ENCODE measurements around the gene SH3BP2.

The SH3BP2 gene

DNA sequence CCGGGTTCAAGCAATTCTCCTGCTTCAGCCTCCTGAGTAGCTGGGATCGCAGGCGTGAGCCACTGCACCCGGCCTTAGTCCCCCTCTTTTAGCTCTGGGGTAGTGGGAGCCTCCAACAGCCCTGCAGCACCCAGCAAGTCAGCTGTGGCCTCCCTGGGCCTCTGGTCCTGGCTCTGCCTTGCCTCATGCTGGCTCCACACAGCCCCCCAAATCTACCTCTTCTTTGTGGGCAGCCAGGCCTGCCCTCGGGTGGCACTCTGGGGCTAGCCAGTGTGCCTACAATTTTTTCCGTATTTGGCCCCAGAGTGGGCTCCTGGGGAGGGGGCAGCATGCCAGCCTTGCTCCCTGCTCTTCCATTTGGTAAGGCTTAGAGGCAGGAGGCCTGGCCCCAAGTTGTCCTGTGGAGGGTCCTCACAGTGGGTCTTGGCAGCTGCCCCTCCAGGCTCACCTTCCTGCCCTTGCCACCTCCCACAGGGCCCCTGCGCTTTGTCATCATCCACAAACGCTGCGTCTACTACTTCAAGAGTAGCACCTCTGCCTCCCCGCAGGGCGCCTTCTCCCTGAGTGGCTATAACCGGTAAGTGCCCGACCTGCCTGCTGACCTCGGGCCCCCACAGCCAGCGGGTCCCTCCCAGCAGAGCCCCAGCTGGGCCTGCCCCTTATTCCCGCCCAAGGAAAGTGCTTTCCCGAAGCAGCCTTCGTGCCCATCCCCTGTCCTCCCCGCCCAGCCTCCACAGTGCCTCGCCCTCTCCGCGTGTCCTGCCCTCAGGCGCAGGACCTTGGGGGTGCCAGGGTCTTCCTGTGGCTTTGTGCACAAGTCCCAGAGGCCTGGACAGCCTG lies 29.8 kb downstream of the SH3BP2 start:
- DNase-seq = no peak

DNA sequence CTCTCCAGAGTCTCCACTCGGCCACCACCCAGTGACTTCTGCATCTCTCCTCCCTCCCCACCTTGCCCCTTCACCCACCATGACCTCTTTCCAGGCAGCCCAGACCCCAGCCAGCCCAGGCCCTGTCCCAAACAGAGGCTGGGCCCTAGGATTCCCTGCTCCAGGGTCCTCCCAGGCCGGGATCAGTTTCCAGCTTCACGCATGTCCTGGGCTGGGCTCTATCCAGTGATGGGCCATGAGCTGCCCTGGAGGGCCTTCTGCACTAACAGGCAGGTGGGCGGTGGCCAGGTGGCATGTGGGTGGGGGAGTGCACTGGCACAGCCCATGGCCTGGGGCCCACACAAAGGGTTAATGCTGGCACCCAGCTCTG lies 30.4 kb downstream of the SH3BP2 start:
- no peak for DNase-seq

DNA sequence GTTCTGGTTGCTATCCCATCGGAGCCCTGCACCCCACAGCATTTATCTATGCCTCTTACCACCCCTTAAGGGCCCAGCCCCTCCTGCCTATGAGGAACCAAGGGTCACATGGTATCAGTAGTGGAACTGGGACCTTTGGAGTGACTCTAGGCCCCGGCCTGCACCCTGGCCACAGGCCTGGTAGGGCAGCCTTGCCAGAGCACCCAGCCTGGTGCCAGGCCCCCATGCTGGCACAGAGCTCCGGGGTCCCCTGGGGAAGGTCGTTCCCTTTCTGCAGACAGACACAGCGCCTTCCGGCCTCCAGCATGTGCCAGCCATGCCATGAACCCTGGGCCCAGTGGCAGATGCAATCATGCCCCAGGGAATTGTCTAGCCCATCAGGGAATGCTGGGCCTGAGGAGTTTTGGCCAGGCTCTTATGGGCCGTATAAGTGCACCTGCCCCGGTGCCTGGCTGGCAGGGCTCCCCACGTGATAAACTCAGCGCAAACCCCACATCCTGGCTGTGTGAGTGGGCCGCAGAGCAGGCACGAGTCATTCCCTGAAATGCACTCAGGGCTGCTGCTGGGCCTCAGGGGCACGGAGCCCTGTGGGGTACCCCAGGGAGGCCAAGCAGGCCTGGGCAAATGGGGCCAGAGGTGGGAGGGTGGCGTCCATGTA lies 30.9 kb downstream of the SH3BP2 start:
- DNase-seq = no peak

DNA sequence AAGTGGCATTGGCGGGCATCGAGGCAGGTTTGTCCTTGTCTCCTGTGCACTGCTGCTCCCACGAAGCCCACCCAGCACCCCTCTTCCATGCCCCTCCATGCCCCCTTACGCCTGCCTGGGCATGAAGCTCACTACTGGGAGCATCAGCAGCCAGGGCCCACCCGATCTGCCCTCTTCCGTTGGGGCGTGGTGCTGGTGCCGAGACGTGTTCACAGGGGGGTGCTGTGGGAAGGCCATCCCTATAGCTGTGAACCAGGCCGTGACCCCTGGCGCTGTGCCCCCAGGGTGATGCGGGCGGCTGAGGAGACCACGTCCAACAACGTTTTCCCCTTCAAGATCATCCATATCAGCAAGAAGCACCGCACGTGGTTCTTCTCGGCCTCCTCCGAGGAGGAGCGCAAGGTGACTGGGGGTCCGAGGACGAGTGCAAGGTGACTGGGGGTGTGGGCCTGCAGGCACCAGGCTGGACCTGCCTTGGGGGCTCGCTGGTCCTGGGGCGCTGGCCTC lies 31.5 kb downstream of the SH3BP2 start:
- DNase-seq = no peak

DNA sequence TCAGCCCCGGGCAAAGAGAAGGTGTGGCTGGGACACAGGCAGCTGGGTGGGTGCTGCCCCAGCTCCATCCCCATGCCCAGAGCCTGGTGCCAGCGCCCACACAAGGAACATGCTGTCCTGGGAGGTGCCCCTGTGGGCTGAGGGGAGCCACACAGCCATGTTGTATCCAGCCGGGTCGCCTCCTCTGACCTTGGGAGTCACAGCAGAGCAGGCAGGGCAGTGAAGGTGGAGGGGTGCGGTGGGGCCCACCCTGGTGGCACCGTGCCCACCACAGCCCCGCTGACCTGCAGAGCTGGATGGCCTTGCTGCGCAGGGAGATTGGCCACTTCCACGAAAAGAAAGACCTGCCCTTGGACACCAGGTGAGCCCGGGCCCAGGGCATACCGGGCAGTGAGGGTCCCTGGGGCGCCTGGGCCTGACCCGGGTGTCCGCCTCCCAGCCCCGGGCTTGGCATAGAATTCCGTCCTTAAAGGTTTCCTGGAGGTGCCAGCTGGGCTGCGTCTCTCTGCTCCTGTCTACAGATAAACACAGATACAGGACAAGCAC lies 32.0 kb downstream of the SH3BP2 start:
- DNase-seq = no peak

DNA sequence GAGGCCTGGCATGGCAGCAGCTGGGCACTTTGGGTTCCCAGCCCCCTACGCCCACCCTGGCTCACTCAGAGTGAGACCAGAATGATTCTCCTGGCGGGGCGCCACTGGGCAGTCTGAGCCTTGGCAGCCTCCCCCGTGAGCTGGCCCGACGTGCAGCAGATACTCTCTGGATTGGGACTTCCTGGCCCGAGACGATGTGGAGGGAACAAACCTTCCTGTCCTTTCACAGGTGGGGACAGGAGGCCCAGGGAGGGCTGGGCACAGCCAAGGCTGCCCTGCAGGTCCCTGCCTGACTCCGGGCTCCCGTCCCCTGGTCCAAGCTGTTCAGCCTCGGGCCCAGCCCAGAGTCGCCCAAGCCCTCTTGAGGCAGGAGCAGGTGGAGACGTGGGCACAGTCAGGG lies 32.9 kb downstream of the SH3BP2 start:
- DNase-seq = no peak

DNA sequence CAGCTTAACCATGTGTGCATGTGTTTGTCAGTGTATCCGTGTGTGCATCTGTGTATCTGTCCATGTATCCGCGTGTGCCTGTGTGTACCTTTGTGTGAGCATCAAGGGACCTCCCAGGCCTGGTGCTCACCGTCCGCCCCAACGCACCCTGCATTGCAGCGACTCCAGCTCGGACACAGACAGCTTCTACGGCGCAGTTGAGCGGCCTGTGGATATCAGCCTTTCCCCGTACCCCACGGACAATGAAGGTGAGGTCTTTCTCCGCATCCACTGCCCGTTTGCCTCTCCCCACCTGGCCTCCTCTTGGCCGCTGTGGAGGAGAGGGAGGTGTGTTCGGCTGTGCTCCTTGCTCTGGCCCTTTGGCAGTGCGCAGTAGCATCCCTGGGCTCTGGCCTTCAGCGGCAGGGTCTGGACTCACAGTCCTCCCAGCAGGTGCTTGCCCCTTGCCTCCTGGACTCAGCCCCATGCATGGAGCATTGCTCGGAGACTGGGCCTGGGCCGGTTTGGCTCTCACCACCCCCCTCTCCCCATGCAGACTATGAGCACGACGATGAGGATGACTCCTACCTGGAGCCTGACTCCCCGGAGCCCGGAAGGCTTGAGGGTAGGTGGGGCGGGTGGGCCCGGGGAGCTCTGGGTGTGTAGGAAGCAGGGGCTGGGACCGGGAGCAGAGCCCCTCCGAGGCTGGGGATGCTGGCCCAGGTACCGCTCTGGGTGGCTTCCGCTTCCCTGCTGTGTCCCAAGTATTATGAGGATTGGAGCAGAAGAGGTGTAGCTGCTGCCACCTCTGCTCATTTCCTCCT lies 34.4 kb downstream of the SH3BP2 start:
- DNase-seq = no peak

DNA sequence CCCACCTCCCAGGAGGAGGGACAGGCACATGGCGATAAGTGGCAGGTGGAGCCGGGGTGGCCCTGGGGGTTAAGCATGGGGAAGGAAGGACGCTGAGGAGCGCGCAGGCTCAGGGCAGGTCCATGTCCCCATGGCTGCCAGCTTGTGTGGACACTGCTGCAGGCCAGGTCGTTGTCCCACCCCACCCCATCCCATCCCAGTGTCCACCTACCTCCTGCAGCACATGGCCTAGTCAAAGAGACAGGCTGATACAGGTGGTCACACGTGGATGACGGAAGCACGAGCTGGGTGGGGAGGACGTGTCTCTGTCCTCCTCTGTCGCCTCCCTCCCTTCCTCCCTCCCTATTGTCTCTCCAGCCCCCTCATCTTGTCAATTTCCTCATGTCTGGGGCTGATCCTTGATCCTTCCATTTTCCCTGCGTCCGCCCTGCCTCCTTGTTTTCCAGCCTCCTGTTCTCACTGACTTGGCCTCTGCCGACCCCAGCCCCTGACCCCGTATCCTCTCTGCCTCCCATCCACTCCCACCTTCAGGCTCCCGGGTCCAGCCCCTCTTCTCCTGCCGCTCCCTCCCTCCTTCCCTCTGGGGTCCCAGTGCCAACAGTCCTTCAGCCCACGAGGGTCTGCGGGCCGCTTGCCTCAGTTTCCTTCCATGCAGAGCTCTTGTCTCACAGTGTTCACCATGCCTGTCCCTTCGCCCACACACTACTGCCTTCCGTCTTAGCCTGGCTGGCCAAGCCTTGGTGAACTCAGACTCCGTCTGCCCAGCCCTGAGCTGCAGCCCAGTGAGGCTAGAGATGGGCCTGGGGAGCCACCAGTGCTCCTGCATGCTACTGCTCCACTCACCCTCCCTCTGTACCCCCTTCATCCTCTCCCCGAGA lies 35.2 kb downstream of the SH3BP2 start:
- DNase-seq = no peak

DNA sequence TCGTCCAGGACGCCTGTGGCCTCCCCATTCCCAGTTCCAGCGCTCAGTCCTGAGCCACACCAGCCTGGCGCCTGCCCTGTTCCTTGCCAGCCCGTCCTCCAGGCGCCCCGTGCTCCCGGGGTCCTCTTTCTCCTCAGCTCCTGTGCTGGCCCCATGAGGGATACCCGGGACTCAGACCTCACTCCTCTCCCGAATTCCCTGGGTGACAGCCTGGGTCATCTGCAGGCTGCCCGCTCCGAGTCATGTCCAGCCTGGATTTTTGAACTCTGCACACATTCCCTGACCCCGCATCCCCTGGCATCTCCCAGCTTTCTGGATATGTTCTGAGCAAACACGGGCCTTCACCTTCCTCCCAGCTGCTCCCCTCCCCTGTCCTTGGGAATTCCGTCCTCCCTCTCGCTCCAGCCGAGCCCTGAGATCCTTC lies 35.9 kb downstream of the SH3BP2 start:
- no peak for DNase-seq

DNA sequence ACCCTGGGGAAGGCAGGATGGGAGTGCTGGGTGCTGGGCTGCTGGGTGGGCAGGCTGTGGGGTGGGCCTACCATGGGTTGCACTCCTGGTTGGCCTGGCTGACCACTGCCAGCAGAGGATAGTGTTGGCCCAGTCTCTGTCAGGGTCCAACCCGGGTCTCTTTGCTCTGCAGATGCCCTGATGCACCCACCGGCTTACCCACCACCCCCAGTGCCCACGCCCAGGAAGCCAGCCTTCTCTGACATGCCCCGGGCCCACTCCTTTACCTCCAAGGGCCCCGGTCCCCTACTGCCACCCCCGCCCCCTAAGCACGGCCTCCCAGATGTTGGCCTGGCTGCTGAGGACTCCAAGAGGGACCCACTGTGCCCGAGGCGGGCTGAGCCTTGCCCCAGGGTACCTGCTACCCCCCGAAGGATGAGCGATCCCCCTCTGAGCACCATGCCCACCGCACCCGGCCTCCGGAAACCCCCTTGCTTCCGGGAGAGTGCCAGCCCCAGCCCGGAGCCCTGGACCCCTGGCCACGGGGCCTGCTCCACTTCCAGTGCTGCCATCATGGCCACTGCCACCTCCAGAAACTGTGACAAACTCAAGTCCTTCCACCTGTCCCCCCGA lies 36.5 kb downstream of the SH3BP2 start:
- DNase-seq = no peak

DNA sequence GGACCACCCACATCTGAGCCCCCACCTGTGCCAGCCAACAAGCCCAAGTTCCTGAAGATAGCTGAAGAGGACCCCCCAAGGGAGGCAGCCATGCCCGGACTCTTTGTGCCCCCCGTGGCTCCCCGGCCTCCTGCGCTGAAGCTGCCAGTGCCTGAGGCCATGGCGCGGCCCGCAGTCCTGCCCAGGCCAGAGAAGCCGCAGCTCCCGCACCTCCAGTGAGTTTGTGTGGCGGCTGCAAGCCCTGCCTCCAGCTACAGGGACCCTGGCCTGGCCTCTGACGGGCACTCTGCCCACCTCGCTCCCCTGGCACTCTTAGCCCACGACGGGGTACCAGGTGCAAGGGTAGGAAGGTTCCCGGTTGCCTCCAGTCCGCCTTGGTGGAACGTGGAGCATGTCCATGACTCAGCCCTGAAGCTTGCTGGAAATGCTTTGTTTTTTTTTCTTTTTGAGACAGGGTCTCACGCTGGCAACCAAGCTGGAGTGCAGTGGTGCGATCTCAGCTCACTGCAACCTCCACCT lies 37.1 kb downstream of the SH3BP2 start:
- DNase-seq = peak; percentile 53

DNA sequence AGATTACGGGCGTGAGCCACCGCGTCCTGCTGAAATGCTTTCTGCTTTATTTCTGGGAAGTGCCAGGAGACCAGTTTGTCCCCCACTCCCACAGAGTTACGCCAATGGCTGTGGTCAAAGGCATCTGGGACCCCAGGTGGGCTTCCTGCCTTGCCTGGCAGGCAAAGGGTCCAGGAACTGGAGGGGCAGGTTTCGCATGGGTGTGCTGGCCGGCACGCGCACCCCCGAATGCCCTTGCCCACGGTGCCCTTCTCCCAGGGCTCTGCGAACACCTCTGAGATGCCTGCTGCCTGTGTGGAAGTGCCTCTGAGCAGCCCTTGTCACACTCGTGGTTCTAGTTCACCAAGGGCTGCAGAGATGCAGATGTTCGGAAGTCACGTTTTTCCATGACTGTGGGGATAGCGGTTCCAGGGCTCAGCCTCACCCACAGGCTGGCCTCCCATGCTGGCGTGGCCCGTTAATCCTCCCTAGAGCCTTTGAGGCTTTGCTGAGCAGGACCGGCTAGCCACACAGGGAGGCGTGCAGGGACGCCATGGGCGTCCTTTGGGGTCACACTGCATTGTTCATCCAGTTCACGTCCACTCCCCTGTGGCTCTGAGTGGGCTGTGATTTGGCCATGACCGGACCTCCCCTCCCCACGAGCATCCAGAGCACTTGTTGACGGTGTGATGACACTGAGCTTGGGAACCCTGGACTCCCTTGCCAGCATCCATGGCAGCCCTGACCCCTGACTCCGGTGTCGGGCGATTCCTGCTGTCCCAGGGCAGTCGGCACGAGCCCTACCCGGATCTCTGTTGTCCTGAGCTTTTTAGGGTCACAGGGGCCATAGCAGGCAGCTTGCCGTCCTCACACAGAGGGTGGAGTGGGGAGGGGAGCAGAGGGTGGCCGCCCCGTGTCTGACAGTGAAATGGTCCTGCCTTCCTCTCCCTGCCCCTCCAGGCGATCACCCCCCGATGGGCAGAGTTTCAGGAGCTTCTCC lies 38.0 kb downstream of the SH3BP2 start:
- DNase-seq = peak; percentile 57

DNA sequence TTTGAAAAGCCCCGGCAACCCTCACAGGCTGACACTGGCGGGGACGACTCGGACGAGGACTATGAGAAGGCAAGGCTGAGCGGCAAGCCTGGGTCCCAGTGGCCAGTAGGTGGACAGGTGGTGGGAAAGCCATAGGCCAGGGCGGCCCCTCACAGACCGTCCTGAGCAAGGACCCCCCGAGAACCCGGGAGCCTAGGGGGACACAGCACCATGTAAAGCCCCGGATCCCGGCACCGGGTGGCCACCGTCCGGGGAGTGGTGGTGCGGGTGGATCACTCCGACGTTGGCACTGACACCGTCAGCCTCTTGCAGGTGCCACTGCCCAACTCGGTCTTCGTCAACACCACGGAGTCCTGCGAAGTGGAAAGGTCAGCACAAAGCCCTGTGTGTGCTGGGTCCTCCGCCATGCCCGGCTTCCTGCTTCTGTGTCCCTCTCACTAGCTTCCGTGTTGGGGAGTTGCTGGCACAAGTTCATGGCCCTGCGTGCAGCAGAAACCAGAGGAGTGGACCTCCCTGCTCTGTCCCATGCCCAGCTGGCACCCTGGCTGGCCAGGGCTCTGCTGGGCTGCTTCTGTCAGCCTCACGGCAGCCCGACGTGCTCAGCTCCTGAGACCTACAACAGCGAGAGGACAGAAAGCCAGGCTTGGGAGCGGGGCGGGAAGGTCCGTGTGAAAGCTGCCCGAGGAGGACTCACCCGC lies 38.9 kb downstream of the SH3BP2 start:
- peak; percentile 61 for DNase-seq

DNA sequence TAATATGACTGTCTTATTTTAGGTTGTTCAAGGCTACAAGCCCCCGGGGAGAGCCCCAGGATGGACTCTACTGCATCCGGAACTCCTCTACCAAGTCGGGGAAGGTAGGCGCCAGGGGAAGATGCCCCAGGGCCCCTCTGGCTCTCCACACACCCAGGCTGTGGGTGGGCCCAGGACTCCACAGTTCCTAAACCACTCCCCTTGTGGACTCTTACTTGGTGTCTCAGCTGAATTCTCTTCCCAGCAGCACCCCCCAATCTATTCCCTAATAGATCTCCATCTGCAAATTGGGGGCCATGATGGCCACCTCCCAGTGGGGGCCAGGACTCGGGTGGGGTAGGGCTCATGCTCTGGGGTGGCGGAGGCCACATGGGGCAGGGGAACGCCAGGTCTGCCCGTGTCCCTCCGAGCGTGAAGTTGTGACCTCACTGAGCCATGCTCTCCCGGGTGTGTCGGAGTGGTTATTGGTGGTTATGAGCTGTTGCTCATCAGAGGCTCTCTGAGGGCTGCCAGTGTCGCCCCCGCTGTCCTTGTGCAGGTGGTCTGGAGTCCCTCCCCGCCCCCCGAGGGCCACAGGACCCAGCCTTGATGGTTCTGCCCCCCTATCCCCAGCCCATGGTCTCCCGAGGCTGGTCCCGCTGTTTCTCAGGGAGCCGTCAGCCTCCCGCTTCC lies 39.6 kb downstream of the SH3BP2 start:
- DNase-seq = peak; percentile 55

DNA sequence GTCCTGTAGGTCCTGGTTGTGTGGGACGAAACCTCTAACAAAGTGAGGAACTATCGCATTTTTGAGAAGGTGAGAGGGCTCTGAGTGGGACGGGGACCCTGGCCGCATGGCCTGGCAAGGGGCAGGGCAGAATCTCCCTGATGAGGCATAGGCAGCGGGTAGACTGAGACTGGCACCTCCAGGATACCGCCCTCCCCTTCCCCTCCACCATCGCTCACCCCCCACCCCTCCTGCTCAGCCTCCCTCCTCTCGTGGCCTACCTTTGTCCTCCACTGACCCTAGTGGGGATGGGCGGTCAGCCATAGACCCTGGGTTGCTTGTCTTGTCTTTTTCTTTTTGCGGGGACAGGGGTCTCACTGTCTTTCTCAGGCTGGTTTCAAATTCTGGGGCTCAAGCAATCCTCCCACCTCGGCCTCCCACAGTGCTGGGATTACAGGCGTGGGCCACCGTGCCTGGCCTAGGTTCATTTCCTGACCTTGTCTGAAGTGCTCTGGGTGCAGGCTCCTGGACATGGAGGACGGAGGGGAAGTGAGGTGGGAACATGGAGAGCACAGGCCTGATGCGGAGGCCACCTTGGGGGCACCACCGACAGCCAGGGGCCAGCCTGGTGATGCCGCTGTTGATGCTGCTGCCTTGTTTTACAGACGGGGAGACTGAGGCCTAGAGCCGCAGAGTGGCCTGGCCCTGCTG lies 40.2 kb downstream of the SH3BP2 start:
- peak; percentile 41 for DNase-seq

DNA sequence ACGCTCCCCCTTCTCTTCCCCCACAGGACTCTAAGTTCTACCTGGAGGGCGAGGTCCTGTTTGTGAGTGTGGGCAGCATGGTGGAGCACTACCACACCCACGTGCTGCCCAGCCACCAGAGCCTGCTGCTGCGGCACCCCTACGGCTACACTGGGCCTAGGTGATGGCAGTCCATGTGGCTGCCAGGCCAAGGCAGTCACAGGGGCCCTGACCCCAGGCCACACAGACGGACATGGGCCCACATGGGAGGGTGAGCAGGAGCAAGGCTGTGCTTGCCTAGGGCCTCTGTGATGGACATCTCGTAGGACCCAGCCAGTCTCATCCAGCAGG lies 40.8 kb downstream of the SH3BP2 start:
- DNase-seq = peak; percentile 60

DNA sequence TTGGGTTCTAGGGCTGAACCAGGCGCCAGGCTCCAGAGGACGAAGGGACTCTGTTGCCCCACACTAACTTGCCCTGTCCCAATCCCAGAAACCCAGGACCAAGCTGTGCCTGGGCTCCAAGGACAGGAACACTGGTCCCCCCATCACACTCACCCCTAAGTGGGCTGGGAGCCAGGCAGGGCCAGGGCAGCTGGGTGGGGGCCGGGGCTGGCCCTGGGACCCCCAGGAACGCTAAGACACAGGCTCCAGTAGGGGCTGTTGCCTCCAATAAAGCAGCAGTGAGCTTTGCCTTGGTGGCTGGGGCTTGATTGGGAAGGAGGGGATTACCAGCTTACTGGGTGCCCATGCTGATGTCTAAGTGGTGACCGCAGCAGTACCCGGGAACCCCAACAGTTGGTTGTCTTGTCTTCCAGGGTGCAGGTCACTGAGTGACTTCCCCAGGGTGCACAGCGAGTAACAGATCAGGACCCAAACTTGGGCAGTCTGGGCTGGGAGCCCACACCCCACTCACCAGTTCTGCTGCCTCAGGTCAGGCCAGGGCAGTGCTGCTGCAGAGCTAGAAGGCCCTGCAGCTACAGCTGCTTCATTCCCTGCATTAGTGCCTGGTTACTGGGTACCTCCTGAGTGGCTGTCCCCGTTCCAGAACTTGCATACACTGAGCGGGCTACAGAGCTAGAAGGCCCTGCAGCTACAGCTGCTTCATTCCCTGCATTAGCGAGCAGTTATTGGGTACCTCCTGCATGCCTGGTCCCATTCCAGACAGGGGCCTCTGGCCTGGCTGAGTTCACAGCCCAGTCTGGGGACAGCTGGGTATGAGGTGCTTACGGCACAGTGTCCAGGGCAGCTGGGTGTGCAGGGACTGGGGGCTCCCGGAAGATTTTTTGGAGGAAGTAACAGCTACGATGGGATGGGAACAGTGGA lies 41.4 kb downstream of the SH3BP2 start:
- DNase-seq = peak; percentile 63
